ENCODE data around the gene RFX4. TPM values are rescaled to one million over a fixed set of nuclear protein-coding genes. Genes with fewer than 3 reads are reported as not detected.

Gene RFX4
- polyA plus RNA-seq, 2 donors: not detected

- 44 to 63% methylated on average over 1 of the region's 1 CpG for WGBS, 2 donors
These were observed 218.4 kb downstream of the RFX4 start for GRCh38 chr12:106801167-106801708.

DNA sequence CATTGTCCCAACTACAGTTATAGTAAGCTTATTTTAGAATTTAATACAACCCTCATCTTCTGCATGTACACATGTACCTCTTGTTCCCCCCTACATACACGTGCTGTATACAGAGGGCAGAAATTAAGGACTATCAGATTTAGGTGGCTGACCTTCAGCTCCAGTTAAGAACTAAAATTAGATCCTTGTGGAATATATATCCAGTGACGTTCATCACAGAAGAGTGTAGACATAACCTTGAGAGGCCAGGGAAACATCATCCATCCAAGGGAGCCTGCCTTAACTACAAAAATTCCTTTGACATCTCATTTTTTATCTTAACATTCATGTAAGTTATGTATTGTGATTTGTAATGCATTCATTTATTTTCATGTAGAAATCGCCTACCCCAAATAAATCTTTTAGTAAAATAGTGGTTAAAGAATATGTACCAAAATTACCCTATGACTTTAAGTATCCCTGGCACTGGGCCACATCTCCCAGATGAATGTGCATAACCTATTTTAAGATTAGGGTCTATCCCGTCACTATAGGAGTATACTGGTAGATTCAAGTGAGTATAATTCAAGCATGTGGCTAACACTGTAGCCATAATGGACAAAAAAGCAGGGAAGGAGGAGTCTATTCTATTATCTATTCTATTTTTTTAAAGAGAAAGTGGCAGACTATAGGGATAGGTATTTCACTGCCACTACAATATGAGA lies 219.2 kb downstream of the RFX4 start:
- H3K27me3 ChIP-seq (ENCODE audit: control insufficient read depth in 1 of 2, insufficient read depth in 2 of 2, low read length in 2 of 2): no peaks in the 10 kb centered on the region
- WGBS, 2 donors: 80 to 84% methylated on average over 4 of the region's 4 CpGs
- H3K27ac ChIP-seq (ENCODE audit: low read depth in 2 of 2, low read length in 1 of 2): no peak overlapping the region
- H3K4me3 ChIP-seq (ENCODE audit: low read depth in 1 of 2, low read length in 2 of 2): no peak overlapping the region
- H3K9me3 ChIP-seq (ENCODE audit: control insufficient read depth in 2 of 2, insufficient read depth in 1 of 2, low read depth in 1 of 2, low read length in 1 of 2): no peaks in the 10 kb centered on the region
- no peaks in the 10 kb centered on the region for H3K36me3 ChIP-seq (ENCODE audit: control insufficient read depth in 2 of 2, insufficient read depth in 2 of 2, low read length in 1 of 2)
- no peaks in the 10 kb centered on the region for H3K4me1 ChIP-seq (ENCODE audit: control insufficient read depth in 2 of 2, insufficient read depth in 2 of 2, low read length in 1 of 2)

More at GRCh38 chr12:106801167-106801708, 218.4 kb downstream of the RFX4 start:
- H3K4me3 ChIP-seq (ENCODE audit: low read depth in 1 of 2, low read length in 2 of 2): no peak overlapping the region
- no peaks in the 10 kb centered on the region for H3K4me1 ChIP-seq (ENCODE audit: control insufficient read depth in 2 of 2, insufficient read depth in 2 of 2, low read length in 1 of 2)
- H3K36me3 ChIP-seq (ENCODE audit: control insufficient read depth in 2 of 2, insufficient read depth in 2 of 2, low read length in 1 of 2): no peaks in the 10 kb centered on the region
- no peaks in the 10 kb centered on the region for H3K27me3 ChIP-seq (ENCODE audit: control insufficient read depth in 1 of 2, insufficient read depth in 2 of 2, low read length in 2 of 2)
- no peak overlapping the region for H3K27ac ChIP-seq (ENCODE audit: low read depth in 2 of 2, low read length in 1 of 2)
- H3K9me3 ChIP-seq (ENCODE audit: control insufficient read depth in 2 of 2, insufficient read depth in 1 of 2, low read depth in 1 of 2, low read length in 1 of 2): no peaks in the 10 kb centered on the region

DNA sequence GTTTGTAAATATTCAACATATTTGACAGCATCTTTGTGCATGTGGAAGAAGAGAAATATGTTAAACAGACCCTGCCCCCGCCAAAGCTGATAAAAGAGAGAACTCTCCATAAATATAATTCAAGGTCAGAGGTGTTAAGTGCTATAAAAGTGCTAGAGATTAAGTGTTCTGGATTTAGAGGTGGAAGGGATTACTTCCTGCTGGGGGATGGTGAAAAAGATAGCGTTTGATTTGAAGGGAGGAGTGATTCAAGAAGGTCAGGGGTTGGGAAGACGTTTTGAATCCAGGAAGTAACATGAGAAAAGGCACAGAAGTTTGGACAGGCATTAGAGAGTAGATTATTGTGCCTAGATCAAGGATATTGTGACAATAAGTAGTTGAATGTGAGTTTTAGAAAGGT lies 221.9 kb downstream of the RFX4 start:
- H3K4me1 ChIP-seq (ENCODE audit: control insufficient read depth in 2 of 2, insufficient read depth in 2 of 2, low read length in 1 of 2): no peaks in the 10 kb centered on the region
- no peaks in the 10 kb centered on the region for H3K36me3 ChIP-seq (ENCODE audit: control insufficient read depth in 2 of 2, insufficient read depth in 2 of 2, low read length in 1 of 2)
- WGBS, 2 donors: 55 to 72% methylated on average over 3 of the region's 3 CpGs
- no peaks in the 10 kb centered on the region for H3K27me3 ChIP-seq (ENCODE audit: control insufficient read depth in 1 of 2, insufficient read depth in 2 of 2, low read length in 2 of 2)
- H3K4me3 ChIP-seq (ENCODE audit: low read depth in 1 of 2, low read length in 2 of 2): no peak overlapping the region
- no peak overlapping the region for H3K27ac ChIP-seq (ENCODE audit: low read depth in 2 of 2, low read length in 1 of 2)
- H3K9me3 ChIP-seq (ENCODE audit: control insufficient read depth in 2 of 2, insufficient read depth in 1 of 2, low read depth in 1 of 2, low read length in 1 of 2): no peaks in the 10 kb centered on the region

Other genes with a start within 250 kb of the RFX4 start
- gene POLR3B, start 225.3 kb upstream of the RFX4 start, polyA plus RNA-seq: 1 to 10 TPM; 3.1 to 6.6 TPM
- 1 to 10 TPM; 1.2 to 1.5 TPM for gene RIC8B, start 191.7 kb downstream of the RFX4 start, polyA plus RNA-seq

All from esophagus (tissue), 2 donors.